HG02970 (cell line): ENCODE results near the gene DRGX.

Experiments used
- ATAC-seq: cut with Tn5 transposase; IDR thresholded peaks from one replicate; pipeline ENCODE4 v1.9.1; 2021; ENCODE audit warnings: mild to moderate bottlenecking, moderate library complexity, moderate number of reproducible peaks; ENCODE audit not compliant: unreplicated experiment, low FRiP score

The DRGX gene

DNA sequence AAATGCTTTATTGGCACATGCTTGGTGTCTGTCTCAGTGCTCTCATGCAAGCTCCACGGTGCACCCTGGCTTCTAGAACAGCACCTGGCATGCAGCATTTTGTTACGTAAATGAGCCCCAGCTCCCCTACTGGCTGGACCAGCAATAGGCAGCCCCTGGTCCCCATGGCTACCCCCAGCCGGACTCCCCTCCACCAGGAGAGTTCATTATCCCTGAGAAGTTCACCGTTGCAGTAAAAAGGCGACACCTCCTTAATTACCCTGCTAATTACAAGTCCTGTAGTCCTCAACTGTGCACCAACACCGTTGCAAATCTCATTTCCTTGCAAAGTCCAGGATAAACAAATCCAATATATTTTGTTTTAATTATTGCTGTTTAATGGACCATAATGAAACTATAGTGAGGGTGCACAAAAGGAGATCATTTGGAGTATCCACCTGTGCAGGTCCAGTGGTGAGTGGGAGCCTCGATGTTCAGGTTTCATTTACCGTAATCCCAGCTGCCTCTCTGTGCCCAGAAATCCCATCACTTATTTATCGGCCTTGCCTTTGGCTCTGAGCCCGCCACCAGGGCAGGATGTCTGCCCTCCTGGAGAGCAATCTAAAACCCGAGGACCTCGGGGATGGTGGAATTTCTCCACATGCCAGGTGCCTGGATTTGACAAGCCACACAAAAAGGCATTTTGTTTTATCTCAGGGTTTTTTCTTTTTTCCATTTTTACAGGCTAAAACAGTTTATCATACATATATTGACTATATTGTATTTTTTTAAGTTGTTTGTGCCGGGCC, 12.8 kb upstream of the DRGX start:
- ATAC-seq, result no peak

DNA sequence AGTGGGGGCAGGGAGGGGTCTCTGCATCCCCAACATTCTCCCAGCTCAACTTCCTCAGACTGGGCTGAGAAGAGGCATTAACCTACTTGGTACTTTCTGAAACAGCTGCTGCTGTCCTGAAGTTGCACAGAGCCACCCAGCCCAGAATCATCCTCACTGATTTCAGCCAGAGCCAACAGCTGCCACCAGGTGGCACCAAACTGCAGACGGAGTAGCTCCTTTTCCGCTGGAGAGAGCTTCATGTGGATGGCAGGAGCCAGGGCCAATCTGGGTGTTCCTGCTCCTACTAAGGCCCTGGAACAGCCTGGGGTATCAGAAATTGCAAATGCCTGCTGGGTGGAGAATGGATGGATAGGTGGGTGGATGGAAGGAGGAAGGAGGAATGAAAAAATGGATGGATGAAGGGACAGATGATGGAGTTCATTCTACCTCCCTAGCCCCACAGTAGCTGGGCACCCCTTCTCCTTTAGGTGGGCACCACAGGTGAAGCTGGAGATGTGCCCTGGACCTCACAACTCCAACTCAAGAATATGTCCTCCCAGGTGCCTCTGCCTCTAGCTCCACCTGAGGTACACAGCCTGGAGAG, 11.8 kb upstream of the DRGX start:
- ATAC-seq, result no peak

DNA sequence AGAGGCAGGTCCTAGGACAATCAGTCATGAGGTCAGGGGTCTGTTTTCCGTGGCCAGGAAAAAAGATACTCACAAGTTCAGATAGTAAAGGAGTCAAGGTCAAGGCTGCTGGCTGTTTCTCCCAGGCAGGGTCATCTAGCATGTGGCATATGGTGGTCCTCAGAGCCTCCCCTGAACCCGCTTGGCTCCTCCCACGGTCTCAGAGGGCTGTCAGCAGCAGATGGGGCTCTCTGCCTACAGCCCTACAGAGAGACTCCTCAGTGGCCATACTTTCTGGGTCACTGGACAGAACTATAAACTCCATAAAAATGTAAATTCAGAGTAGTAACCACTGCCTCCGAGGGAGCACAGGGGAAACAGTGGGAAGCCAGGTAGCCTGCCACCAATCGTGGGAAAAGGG, 11.3 kb upstream of the DRGX start:
- no peak for ATAC-seq

DNA sequence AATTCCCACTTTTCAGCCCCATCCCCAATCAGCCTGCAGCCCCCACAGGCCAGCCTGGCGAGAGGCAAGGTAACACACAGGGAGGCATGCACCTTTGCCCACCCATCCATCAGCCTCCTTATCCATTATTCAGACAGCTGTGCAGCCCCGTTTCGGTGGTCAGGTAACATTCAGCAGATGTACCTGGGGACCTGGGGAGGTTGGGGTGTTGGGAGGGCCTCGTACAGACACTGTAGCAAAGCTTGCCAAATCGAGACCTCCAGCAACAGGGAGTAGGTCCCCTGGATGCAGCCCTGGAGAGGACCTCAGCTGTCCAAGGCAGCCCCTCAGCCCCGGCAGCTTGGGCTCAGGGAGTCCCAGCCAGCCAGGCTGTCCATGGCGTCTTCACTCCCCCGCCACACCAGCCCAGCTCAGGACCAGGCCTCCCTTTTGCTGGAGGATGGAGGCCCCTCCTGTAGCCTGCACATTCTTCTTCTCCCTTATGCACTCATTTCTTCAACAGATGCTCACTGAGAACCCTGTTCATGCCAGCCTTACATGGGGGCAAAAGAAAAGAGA, 8.5 kb upstream of the DRGX start:
- ATAC-seq, result no peak

DNA sequence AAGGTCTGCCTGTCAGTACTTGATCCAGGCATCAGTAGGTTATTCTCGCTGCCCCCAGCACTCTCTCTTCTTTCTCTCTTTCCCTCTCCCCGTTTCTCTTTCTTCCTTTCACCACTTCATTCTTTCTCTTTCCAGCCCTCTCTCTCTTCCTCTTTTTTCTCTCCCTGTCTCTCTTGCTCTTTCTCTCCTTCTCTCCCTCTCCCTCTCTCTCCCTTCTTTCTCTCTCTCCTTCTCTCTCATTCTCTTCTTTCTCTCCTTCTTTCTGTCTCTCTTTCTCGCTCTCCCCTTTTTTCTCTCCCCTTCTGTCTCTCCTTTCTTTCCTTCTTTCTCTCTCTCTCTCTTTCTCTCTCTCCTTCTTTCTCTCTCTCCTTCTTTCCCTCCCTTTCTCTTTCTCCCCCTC, 7.5 kb upstream of the DRGX start:
- no peak for ATAC-seq

DNA sequence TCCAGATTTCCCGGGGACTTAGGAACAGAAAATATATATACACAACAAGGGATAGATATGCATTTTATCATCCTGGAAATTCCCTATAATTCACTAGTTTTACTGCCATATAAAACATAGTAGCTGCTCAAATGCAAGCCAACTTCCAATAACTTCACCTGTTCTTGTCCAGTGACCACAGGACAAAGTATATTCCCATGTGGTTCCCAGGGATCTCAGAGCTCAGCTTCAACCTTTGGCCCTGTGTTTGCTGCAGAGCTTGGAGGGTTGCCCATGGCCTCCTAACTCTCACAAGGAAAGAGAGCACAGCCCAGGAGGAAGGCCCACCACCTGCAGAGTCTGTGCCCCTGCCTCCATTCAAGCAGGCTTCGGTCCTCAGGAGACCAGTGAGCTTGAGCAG, 4.5 kb upstream of the DRGX start:
- ATAC-seq, result no peak

DNA sequence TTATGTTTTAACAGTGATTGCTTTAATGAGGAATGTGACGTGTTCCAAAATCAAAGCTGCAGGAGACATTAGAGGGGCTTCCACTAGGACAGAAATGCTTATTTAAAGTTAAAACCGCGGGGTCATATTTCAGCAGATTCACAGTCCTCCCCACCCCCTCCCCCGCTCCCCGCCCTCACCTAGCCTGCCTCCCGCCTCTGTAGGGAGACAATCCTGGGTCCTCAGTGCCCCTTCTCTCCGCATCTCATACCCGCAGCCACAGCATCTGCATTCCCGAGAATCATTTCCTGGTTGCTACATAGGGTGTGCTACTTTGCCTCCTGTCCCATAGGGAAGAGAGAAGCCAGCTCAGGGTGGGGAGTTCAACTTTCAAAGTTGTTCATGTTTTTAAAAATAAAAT, 3.1 kb upstream of the DRGX start:
- no peak for ATAC-seq

DNA sequence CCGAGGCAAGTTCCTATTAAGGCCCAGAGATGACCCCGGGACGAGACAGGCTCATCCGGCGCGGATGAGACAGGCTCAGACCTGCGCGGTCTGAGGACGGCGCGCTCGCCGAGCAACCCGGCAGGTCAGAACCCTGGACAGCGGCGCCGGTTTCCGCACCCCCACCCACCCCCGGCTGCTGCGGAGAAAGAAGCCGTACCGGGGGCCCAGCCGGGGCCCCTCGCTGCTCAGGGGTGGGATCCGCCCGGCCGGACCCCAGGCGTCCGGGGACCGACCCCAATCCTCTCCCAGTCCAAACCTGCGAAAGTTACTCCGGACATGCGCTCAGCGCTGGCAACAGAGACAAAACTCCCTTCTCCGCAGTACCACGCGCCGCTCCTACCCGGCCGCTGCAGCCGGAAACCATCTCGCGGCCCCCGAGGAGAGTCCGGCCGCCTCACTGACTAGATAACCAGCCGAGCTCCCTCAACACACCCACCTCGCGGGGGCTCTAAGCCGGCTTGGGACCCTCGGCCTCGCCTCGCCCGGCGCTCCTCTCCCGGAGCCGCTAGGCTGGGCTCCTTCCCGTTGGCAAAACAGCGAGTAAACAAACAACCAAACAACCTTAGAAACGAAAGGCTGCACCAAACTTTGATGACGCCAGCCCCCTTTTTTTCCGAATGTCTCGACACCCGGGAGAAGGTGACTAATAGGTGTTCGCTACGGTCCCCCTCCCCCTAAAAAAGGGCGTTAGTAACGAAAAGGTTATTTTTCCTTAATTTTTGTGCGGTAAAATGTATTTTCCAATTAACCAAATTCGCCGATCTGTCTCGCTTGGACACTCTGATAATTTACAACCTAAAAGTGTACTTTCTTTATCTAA, 2.3 kb upstream of the DRGX start:
- ATAC-seq, result peak; percentile 71

DNA sequence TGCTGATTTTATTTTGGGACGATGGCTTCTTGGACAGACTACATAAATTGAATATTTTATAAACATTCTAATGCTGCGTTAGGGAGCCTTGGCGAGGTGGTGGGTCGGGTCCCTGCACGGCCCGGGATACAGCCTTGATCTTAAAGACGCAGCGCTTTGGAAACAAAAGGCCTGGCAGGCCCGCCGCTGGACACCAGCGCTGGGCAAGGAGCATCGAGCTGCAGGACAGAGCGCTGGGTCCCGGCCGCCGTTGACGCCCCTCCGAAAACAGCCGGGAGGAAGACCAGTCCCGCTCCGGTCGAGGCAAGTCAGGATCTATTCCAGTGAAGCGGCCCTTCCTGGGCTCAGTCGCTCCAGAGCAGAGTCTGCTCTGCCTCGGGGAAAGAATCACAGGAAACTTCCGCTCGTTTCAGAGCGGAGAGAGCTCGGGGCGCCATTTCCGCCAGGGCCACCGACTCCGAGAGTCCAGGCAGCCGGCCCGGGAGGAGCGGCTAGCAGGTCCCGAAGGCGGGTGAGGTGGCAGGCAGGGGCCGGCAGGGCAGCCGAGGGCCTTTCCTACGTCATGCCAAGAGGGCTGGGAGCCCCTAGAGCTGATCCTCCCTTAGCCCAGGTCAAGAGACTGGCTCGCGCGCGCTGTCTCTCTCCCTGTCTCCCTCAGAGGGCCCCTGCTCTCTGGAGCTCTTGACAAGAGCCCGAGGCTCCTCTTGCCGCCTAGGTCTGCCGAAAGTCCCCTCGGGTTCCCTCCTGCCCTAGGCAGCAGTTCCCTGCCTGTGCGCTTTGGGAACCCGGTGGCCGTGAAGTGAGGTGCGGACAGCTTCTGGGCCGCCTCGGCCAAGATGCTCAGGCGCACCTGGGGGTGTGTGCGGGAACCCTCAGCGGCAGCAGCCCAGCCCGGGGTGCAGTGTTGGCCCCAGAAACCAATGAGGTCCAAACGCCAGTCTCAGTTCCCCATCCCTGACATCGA, 1.4 kb upstream of the DRGX start:
- ATAC-seq, result no peak

DNA sequence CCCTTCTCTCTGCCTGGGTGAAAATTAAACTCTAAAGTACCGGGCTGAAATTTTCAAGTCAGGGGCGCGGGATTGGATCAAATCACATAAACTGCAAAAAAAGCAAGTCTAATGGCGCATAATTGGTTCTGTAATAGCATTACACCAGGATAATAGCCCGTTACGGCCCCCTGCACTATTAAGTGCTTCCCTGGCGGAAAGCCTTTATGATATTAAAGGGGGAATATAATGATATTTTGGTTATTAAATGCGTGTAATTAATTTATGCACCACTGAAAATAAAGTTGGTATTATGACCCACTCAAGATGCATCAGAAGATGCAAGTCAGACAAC, 744 bp upstream of the DRGX start:
- no peak for ATAC-seq

DNA sequence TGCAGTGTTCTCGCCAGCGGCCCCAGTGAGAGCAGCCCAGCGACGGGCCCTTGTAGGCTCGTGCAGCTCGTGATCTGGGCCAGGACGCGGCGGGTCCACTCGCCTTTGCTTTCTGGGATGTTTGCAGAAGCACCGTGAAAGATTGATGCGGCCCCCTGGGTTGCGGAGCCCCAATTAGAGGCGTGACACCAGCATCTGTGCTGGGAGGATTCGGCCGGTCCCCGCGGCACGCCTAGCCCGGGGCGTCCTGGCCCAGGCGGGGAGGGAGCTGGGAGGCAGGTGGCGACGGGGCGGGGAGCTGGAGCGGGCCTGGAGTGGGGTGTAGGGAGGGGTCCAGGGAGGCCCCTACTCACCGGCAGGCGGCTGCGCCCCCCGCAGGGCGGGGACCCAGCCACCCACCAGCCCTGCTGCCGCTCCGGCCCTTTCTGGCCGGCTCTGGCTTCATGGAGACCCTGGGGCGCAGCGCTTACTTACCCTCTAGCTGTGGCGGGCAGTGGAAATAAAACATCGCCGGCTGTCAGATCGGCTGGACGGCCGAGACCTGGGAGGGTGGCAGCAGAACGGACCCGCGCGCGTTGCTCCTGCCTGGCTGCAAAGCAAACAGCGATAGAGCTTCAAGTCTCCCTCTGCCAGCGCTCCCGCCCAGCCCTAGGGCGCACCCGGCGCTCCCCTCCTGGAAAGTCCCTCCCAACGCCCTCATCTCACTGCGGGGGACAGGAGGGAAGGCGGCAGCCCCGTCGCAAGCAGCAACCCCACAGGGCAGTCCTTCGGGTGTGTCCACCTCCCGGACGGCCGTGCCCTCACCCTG, 752 bp downstream of the DRGX start:
- no peak for ATAC-seq

DNA sequence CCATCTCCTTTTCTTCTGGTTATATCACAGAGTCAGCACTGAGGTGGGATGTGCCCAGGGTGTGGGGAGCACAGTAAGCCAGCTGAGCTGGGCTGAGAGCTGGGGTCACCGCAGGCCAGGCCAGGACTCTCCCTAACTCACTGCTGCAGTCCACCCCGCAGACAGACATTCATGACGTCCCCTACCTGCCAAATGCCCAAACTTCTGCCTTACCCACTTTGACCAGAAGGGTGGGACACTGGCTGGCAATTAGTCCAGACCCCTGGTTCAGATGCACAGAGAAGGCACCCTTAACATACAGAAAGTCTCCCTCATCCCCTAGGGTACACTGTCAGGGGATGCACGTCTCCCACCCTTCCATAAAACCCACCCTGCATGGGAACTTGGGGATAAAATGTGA, 2.1 kb downstream of the DRGX start:
- ATAC-seq, result no peak

DNA sequence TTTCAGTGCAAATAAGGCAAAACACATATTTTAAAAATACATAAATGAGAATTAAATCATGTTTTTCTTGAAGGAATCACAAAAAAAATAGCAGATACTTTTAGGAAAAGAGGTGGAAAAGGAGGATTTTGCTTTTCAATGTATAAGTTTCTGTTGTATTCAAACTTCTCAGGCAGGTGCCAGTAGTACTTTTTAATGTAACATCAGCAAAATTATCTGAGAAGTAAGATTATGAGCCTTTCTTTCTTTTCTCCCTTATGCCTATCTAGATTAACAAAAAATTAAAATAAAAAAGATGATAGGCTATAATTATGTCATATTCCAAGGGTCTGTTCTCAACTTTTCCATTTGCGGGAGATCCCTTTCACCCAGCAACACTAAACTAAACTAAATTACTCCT, 2.6 kb downstream of the DRGX start:
- ATAC-seq, result no peak

DNA sequence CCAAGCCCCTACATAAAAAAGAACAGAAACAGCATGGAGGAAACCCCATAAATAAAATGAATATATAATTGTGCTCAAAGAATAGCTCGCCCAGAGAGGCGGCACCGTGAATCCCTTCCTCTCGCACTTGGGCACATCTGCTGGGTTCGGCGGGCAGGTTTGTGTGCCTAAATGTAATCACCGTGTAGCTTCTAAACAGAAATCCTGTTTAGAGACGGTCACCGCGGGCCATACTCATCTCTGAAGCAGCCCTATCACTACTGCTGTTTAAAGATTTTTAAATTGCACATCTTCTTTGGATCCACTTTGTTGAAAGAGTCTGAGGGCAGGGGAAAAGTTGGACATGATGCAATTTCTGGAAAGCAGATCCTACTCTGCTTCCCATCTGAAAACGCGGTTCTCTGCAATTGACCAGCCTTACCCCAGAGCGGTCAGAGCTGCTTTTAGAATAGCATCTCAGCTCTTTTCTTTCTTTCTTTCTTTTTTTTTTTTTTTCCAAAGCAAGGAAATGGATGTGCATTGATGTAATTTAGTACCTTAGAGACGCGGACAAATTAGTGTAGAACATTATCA, 6.4 kb downstream of the DRGX start:
- ATAC-seq, result no peak

DNA sequence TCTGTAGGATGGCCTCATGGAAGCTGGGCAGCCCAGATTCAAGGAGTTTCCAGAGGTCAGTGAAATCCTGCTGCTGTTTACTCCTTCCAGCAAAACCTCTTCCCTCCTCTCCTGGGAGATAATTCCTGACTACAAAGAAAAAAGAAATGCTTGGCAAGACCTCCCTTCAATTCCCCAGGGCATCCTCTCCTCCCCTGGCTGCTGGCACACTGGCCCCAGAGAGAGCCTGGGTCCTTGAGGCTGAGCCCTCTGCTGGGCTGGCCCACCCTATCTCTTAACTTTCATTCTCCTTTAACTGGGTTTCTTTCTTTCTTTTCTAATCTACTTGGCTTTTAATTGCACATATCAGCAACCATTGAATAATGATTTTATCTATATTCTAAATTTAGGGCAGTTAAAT, 7.7 kb downstream of the DRGX start:
- ATAC-seq, result no peak

DNA sequence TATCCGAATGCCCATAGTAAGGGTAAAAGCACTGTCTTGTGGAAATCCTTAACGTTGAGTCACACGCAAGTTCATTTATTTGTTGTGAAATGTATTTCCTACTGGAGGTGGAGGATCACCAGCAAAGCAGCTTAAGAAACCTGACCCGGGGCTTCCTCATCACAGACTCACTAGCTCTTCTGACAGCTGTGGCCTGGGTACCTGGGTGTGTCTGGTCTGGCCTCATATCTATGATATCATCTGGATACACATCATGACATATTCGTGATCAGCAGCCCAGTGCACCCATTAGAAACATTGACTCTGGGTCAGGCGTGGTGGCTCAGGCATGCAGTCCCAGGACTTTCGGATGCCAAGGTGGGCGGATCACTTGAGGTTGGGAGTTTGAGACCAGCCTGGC, 8.8 kb downstream of the DRGX start:
- ATAC-seq, result no peak

DNA sequence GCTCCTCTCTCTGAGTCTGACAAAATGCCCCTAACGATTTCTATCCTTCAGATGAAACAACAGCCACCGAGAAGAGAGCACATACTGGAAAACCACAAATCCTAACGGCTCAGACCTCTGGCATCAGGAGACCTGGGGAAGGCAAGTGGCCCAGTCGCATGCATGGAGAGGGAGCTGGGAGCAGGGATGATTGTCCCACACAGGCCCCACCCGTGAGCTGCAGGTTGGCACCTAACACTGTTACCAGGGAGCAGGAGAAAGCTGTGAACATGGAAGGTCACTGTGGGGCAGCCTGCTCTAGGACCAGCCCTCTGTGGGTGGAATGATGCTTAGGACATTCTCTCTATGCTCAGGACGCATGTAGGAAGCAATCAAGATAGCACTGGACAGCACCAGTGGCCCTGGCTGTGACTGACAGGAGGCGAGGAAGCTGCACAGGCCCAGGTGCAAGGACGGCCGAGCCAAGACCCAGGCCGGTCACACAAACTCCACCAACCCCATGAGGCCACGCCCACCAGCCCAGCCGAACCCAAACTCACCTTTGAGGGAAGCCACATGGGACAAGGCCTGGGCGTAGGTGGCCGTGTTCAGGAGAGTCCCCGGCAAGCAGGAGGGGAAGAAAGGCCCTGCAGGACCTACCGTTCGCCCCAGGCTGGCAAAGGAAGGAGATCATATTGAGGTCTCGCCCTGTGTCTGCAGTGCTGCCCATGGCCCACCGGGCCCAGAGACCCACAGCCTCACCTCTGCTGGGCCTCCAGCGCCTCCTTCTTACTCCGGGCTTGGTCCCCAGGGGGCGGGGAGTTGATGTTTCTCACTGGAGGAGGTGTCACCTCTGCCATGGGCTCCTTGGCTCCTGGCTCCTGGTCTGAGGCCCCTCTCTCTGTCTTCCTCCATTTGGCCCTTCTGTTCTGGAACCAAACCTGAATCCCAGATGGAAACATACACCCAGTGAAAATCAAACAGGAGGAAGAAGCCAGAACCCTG, 9.7 kb downstream of the DRGX start:
- no peak for ATAC-seq
